GM12878 (cell line): Measurements from ENCODE around the gene CCDC97. TPM values are rescaled to one million over a fixed set of nuclear protein-coding genes. Genes with fewer than 3 reads are reported as not detected.

ENCODE experiments used
- BACH1 ChIP-seq: fragments of 450-650 bp; IDR thresholded peaks from 2 replicates; pipeline ENCODE4 v1.6.1; 2017; ENCODE audit warnings: mild to moderate bottlenecking, borderline replicate concordance
- BCLAF1 ChIP-seq: fragments of 450-650 bp; IDR thresholded peaks from 2 replicates; pipeline ENCODE4 v1.6.1; 2017; ENCODE audit warnings: antibody characterized with exemption, mild to moderate bottlenecking, moderate library complexity
- CHD2 ChIP-seq: IDR thresholded peaks from 2 replicates; pipeline ENCODE4 v1.6.1; 2011; ENCODE audit warnings: low read depth, low read length, improper control_type of control experiment, borderline replicate concordance
- CHD4 ChIP-seq: fragments of 200-600 bp; sonication (generic); IDR thresholded peaks from 2 replicates; pipeline ENCODE4 v1.6.1; 2016; ENCODE audit warnings: mild to moderate bottlenecking
- CREM ChIP-seq: IDR thresholded peaks from 2 replicates; pipeline ENCODE4 v1.6.1; 2014; ENCODE audit warnings: antibody characterized with exemption, low read depth
- EP300 ChIP-seq, 2 experiments: fragments of 150-350 bp in 1 of 2; IDR thresholded peaks; 2 replicates each; pipeline ENCODE4 v1.6.1; 2011 to 2012; ENCODE audit warnings: low read depth in 2 of 2, low read length in 2 of 2, borderline replicate concordance in 1 of 2, improper control_type of control experiment in 1 of 2, inconsistent platforms in 1 of 2; ENCODE audit not compliant: control insufficient read depth in 1 of 2
- FOXK2 ChIP-seq: fragments of 450-650 bp; IDR thresholded peaks from 2 replicates; pipeline ENCODE4 v1.6.1; 2017; ENCODE audit warnings: mild to moderate bottlenecking, moderate library complexity
- HDAC6 ChIP-seq: fragments of 200-600 bp; sonication (generic); IDR thresholded peaks from one replicate; pipeline ENCODE4 v1.8.0; 2017; ENCODE audit warnings: antibody characterized with exemption; ENCODE audit not compliant: unreplicated experiment
- IKZF1 ChIP-seq: fragments of 450-650 bp; conservative IDR thresholded peaks from 2 replicates; pipeline ENCODE4 v1.6.1; 2017; ENCODE audit warnings: antibody characterized with exemption, mild to moderate bottlenecking
- JUND ChIP-seq: IDR thresholded peaks from 2 replicates; pipeline ENCODE4 v1.6.1; 2012; ENCODE audit warnings: low read depth, mild to moderate bottlenecking, low read length, improper control_type of control experiment, moderate library complexity
- MTA2 ChIP-seq: fragments of 450-650 bp; IDR thresholded peaks from 2 replicates; pipeline ENCODE4 v1.6.1; 2016; ENCODE audit warnings: low read depth, mild to moderate bottlenecking, moderate library complexity
- MYC ChIP-seq: IDR thresholded peaks from 2 replicates; pipeline ENCODE4 v1.6.1; 2011; ENCODE audit warnings: mild to moderate bottlenecking, low read length, moderate library complexity, inconsistent platforms; ENCODE audit not compliant: insufficient read depth, insufficient replicate concordance, insufficient read length, severe bottlenecking
- PKNOX1 ChIP-seq: fragments of 450-650 bp; IDR thresholded peaks from 2 replicates; pipeline ENCODE4 v1.6.1; 2016; ENCODE audit warnings: mild to moderate bottlenecking
- POLR2AphosphoS5 ChIP-seq: IDR thresholded peaks from 2 replicates; pipeline ENCODE4 v1.6.1; 2011; ENCODE audit warnings: mild to moderate bottlenecking, low read length, inconsistent platforms
- SREBF1 ChIP-seq: IDR thresholded peaks from 2 replicates; pipeline ENCODE4 v1.6.1; 2012; ENCODE audit warnings: mild to moderate bottlenecking, low read length
- SREBF2 ChIP-seq: IDR thresholded peaks from 2 replicates; pipeline ENCODE4 v1.6.1; 2012; ENCODE audit warnings: mild to moderate bottlenecking, low read length
- TAF1 ChIP-seq: IDR thresholded peaks from 2 replicates; pipeline ENCODE4 v1.6.1; 2011; ENCODE audit warnings: mild to moderate bottlenecking, low read depth, low read length, borderline replicate concordance
- USF1 ChIP-seq: IDR thresholded peaks from 2 replicates; pipeline ENCODE4 v1.6.1; 2011; ENCODE audit warnings: borderline replicate concordance, low read depth, mild to moderate bottlenecking, moderate library complexity, mixed read lengths, low read length; ENCODE audit not compliant: insufficient read depth; ENCODE audit errors: extremely low read length
- WRNIP1 ChIP-seq: IDR thresholded peaks from 2 replicates; pipeline ENCODE4 v1.6.1; 2011; ENCODE audit warnings: low read depth, low read length, improper control_type of control experiment, borderline replicate concordance
- ZBTB40 ChIP-seq: fragments of 450-650 bp; IDR thresholded peaks from 2 replicates; pipeline ENCODE4 v1.6.1; 2016; ENCODE audit warnings: mild to moderate bottlenecking, moderate library complexity, borderline replicate concordance
- ZNF274 ChIP-seq: IDR thresholded peaks from one replicate; pipeline ENCODE4 v1.8.0; 2011; ENCODE audit not compliant: insufficient read length, insufficient read depth
- polyA plus RNA-seq, 11 experiments: library from polyadenylated mRNA; depleted of rRNA in 4 of 11; unstranded in 6 of 11; stranded (reverse) in 5 of 11; fragments of >200 nt; fragmentation: Nextera tagmentation in 4 of 11; fragmentation: Illumina TruSeq in 1 of 11; extraction: Ambion mirVana in 4 of 11; extraction: Trizol in 1 of 11; gene quantifications; 1 replicate in 1 of 11; 2 replicates in 10 of 11; pipeline versions ENCODE4 v1.2.1 to v1.2.3, GENCODE V29; 2011 to 2016; ENCODE audit warnings: inconsistent platforms in 2 of 11, missing spikeins in 2 of 11, low read depth in 1 of 11
- total RNA-seq, 4 experiments: library from RNA; depleted of rRNA in 3 of 4; stranded (reverse); fragments of >200 nt in 3 of 4; fragmentation: Illumina TruSeq in 1 of 4; extraction: Trizol in 1 of 4; gene quantifications; 2 replicates each; pipeline versions ENCODE4 v1.2.1 to v1.2.3, GENCODE V29; 2013 to 2021

CCDC97 gene
- total and polyA plus RNA-seq, 10 of the 15 experiments (the other 5 are each of a cell fraction or from before 2014, with no cell fraction given) = 1.8 to 34.1 (median 18.8) TPM

GRCh38 chr19:41310033-41310831 is at the start of gene CCDC97 (continued):
- TF ChIP-seq WRNIP1 = peak; percentile 98
- TF ChIP-seq USF1 = peak; percentile 60
- TF ChIP-seq HDAC6 = no peak
- no peak for TF ChIP-seq JUND
- TF ChIP-seq IKZF1 = peak; percentile 93
- no peak for TF ChIP-seq ZNF274
- peak; percentile 58; the same call in 1 of the 2 replicates for TF ChIP-seq CREM
- TF ChIP-seq EP300 (IDR thresholded peaks at IDR 0.05; ENCODE audit: borderline replicate concordance in 1 of 2, control insufficient read depth in 1 of 2, low read depth in 2 of 2, low read length in 2 of 2) = peak in 1 of 2 experiments; percentile 46; a peak in 1 of 4 replicates
- no peak for TF ChIP-seq MYC
- TF ChIP-seq CHD2 = peak; percentile 52
- TF ChIP-seq POLR2AphosphoS5 = peak; percentile 94
- peak; percentile 62 for TF ChIP-seq MTA2
- TF ChIP-seq BACH1 = peak; percentile 76; the same call in 1 of the 2 replicates
- TF ChIP-seq TAF1 = no peak
- no peak for TF ChIP-seq SREBF1
- TF ChIP-seq BCLAF1 = no peak
- no peak for TF ChIP-seq CHD4
- peak; percentile 99 for TF ChIP-seq ZBTB40
- TF ChIP-seq FOXK2 = no peak; the same call in none of the 2 replicates
- TF ChIP-seq PKNOX1 = peak; percentile 88
- TF ChIP-seq SREBF2 = no peak
